Measurements from ENCODE around the gene NRAS.

DNA sequence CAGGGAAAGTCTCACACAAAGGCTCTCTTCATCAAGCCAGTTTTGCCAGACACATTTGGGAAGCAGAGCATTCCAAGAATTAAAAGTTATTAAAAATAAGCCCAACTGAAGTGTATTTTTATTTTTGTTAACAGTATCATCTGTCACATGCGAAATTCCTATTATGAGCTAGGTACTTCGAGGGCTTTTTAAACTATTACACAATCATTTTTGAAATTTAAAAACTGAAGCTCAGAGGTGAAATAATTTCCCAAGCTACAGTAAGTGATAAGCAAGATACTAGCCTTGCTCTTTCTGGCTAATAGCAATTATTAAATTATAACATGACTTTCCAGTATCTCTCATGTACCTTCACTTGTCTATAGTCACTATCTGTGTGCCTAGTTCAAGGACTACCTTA is 12.0 kb upstream of the NRAS start:
- TF ChIP-seq, protein P1, sequence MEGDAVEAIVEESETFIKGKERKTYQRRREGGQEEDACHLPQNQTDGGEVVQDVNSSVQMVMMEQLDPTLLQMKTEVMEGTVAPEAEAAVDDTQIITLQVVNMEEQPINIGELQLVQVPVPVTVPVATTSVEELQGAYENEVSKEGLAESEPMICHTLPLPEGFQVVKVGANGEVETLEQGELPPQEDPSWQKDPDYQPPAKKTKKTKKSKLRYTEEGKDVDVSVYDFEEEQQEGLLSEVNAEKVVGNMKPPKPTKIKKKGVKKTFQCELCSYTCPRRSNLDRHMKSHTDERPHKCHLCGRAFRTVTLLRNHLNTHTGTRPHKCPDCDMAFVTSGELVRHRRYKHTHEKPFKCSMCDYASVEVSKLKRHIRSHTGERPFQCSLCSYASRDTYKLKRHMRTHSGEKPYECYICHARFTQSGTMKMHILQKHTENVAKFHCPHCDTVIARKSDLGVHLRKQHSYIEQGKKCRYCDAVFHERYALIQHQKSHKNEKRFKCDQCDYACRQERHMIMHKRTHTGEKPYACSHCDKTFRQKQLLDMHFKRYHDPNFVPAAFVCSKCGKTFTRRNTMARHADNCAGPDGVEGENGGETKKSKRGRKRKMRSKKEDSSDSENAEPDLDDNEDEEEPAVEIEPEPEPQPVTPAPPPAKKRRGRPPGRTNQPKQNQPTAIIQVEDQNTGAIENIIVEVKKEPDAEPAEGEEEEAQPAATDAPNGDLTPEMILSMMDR (conservative IDR thresholded peaks at IDR 0.05 in 1 of 2, IDR thresholded peaks at IDR 0.05 in 1 of 2; ENCODE audit: low read depth in 1 of 2, low read length in 2 of 2), result no peak
- TF ChIP-seq EZH2 (IDR thresholded peaks at IDR 0.05; ENCODE audit: low read length, missing control alignments), result no peak
